Dorsolateral prefrontal cortex (tissue), 118 donors: ENCODE data around the gene FAM111A. TPM values are rescaled to one million over a fixed set of nuclear protein-coding genes. Genes with fewer than 3 reads are reported as not detected.

Experiments
- total RNA-seq, 120 experiments: library from RNA; stranded (reverse); gene quantifications; one replicate each; pipeline versions ENCODE4 v1.2.3 to v1.2.4, GENCODE V29; 2022

FAM111A gene
- total RNA-seq, 120 experiments from 2014 or later, result 2.6 to 22.5 (median 9.5) TPM

Other genes with a start within 250 kb of the FAM111A start
- 1 to 10 TPM in 21 of 120 experiments, under 1 TPM in 60, not detected in 39; 0.18 to 3.9 (median 0.76) TPM for gene GLYATL1, start 203.4 kb upstream of the FAM111A start, total RNA-seq
- not detected for gene GLYATL1B, start 56.5 kb upstream of the FAM111A start, total RNA-seq
- gene FAM111B, start 35.6 kb upstream of the FAM111A start, total RNA-seq, result 1 to 10 TPM in 5 of 120 experiments, under 1 TPM in 16, not detected in 99; 0.14 to 2.1 (median 0.49) TPM
- gene DTX4, start 29.3 kb downstream of the FAM111A start, total RNA-seq, result 10 to 100 TPM; 21.4 to 93.9 (median 32.3) TPM
- 1 to 10 TPM in 90 of 120 experiments, under 1 TPM in 30; 0.32 to 6.7 (median 1.6) TPM for gene MPEG1, start 70.1 kb downstream of the FAM111A start, total RNA-seq
- gene OR5AN1, start 216.0 kb downstream of the FAM111A start, total RNA-seq, result not detected